Measurements from ENCODE around the gene C12orf42. TPM values are rescaled to one million over a fixed set of nuclear protein-coding genes. Genes with fewer than 3 reads are reported as not detected.

C12orf42 gene
- total and polyA plus RNA-seq, 2 of the 4 experiments (the other 2 are of a cell fraction) = not detected

DNA sequence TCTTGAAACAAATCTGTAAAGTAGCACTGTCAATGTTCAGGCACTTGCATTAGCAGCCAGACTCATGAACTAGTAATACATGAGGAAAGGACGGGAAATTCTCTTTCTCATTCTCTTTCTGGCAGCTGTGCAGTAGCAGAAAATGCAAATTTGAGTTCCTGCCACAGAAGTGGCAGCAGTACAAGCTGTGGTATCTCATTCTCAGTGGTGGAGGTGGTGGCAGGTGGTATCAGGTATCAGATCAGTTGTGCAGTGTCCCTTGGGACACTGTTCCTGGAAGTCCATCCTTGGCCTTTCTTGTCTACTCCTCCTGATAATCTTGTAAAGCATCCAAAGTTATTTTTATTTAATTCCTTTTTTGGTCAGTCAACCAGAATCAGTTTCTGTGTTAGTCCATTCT is 103.0 kb downstream of the C12orf42 start:
- no peak overlapping the region for H2BK120ac ChIP-seq (ENCODE audit: low read depth, low read length)
- H3K27me3 ChIP-seq (ENCODE audit: control insufficient read depth, insufficient read depth, low read length) = no peaks in the 10 kb centered on the region
- H2BK5ac ChIP-seq (ENCODE audit: low read depth, low read length, poor library complexity, severe bottlenecking) = no peak overlapping the region
- DNase-seq (no peak), ATAC-seq (ENCODE audit: low read depth) (no peak)
- no peak overlapping the region for H3K4ac ChIP-seq (ENCODE audit: low read depth, low read length)
- no peak for TF ChIP-seq FOS (IDR thresholded peaks at IDR 0.05; ENCODE audit: low read depth, low read length)
- no peak for TF ChIP-seq RCOR1 (IDR thresholded peaks at IDR 0.05; ENCODE audit: insufficient replicate concordance, low read length)
- TF ChIP-seq MAFK (IDR thresholded peaks at IDR 0.05; ENCODE audit: low read depth, low read length) = no peak
- no peak for TF ChIP-seq CEBPB (IDR thresholded peaks at IDR 0.05; ENCODE audit: low read depth, low read length)
- TF ChIP-seq, protein P1, sequence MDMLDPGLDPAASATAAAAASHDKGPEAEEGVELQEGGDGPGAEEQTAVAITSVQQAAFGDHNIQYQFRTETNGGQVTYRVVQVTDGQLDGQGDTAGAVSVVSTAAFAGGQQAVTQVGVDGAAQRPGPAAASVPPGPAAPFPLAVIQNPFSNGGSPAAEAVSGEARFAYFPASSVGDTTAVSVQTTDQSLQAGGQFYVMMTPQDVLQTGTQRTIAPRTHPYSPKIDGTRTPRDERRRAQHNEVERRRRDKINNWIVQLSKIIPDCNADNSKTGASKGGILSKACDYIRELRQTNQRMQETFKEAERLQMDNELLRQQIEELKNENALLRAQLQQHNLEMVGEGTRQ (IDR thresholded peaks at IDR 0.05; ENCODE audit: low read depth, low read length) = no peak
- TF ChIP-seq NFE2L2 (IDR thresholded peaks at IDR 0.05; ENCODE audit: low read depth, low read length) = no peak
- no peak for TF ChIP-seq MXI1 (IDR thresholded peaks at IDR 0.05; ENCODE audit: borderline replicate concordance, low read depth, low read length)
- TF ChIP-seq SMC3 (IDR thresholded peaks at IDR 0.05; ENCODE audit: low read depth, low read length) = no peak
- TF ChIP-seq, protein P2, sequence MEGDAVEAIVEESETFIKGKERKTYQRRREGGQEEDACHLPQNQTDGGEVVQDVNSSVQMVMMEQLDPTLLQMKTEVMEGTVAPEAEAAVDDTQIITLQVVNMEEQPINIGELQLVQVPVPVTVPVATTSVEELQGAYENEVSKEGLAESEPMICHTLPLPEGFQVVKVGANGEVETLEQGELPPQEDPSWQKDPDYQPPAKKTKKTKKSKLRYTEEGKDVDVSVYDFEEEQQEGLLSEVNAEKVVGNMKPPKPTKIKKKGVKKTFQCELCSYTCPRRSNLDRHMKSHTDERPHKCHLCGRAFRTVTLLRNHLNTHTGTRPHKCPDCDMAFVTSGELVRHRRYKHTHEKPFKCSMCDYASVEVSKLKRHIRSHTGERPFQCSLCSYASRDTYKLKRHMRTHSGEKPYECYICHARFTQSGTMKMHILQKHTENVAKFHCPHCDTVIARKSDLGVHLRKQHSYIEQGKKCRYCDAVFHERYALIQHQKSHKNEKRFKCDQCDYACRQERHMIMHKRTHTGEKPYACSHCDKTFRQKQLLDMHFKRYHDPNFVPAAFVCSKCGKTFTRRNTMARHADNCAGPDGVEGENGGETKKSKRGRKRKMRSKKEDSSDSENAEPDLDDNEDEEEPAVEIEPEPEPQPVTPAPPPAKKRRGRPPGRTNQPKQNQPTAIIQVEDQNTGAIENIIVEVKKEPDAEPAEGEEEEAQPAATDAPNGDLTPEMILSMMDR (conservative IDR thresholded peaks at IDR 0.05; ENCODE audit: low read depth, low read length) = no peak
- no peak for TF ChIP-seq RFX5 (IDR thresholded peaks at IDR 0.05; ENCODE audit: low read depth, low read length)
- no peak for TF ChIP-seq POLR2A (IDR thresholded peaks at IDR 0.05; ENCODE audit: low read depth, low read length)
- TF ChIP-seq, protein P3, sequence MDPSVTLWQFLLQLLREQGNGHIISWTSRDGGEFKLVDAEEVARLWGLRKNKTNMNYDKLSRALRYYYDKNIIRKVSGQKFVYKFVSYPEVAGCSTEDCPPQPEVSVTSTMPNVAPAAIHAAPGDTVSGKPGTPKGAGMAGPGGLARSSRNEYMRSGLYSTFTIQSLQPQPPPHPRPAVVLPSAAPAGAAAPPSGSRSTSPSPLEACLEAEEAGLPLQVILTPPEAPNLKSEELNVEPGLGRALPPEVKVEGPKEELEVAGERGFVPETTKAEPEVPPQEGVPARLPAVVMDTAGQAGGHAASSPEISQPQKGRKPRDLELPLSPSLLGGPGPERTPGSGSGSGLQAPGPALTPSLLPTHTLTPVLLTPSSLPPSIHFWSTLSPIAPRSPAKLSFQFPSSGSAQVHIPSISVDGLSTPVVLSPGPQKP (IDR thresholded peaks at IDR 0.05; ENCODE audit: borderline replicate concordance, low read depth, low read length) = no peak
- no peak for TF ChIP-seq RAD21 (IDR thresholded peaks at IDR 0.05; ENCODE audit: low read length)
- no peak for TF ChIP-seq CHD1 (IDR thresholded peaks at IDR 0.05; ENCODE audit: low read depth, low read length)
- no peak for TF ChIP-seq MAZ (IDR thresholded peaks at IDR 0.05; ENCODE audit: borderline replicate concordance, low read depth, low read length)
- TF ChIP-seq BHLHE40 (IDR thresholded peaks at IDR 0.05; ENCODE audit: low read depth, low read length) = no peak
- H2AK9ac ChIP-seq (replicated peaks; ENCODE audit: low read depth, low read length, poor library complexity) = no peak overlapping the region
- H3K14ac ChIP-seq (replicated peaks; ENCODE audit: low read depth, low read length) = no peak overlapping the region
- H3K27ac ChIP-seq (ENCODE audit: insufficient read depth, low read length) = no peak overlapping the region
- no peaks in the 10 kb centered on the region for H3K79me1 ChIP-seq (ENCODE audit: low read depth in 1 of 2, low read length in 2 of 2)
- peaks cover 14% of the 10 kb centered on the region for H3K9me3 ChIP-seq (ENCODE audit: control insufficient read depth, insufficient read depth, low read length)
- H4K20me1 ChIP-seq (ENCODE audit: insufficient read depth, low read length) = no peaks in the 10 kb centered on the region
- ChIA-PET CTCF (no interaction called here), POLR2A (ENCODE audit: unreplicated experiment) (no interaction called here)
- no peak overlapping the region for H2BK20ac ChIP-seq (ENCODE audit: low read depth, low read length)
- no peaks in the 10 kb centered on the region for H3K9me1 ChIP-seq (ENCODE audit: insufficient read depth, low read length)
- no TSS peak for BruUV-seq (replicated peaks)
- H3K18ac ChIP-seq (ENCODE audit: low read depth, low read length) = no peak overlapping the region
- H3K9ac ChIP-seq (ENCODE audit: low read depth, low read length) = no peak overlapping the region
- H4K5ac ChIP-seq (ENCODE audit: low read depth, low read length) = no peak overlapping the region
- H2AFZ ChIP-seq (replicated peaks; ENCODE audit: low read length, poor library complexity) = no peak overlapping the region
- H3K4me1 ChIP-seq (ENCODE audit: control insufficient read depth, insufficient read depth, low read length) = no peaks in the 10 kb centered on the region
- no peak overlapping the region for H4K91ac ChIP-seq (ENCODE audit: insufficient read depth, low read depth, low read length)
- no peak overlapping the region for H4K8ac ChIP-seq (ENCODE audit: low read depth in 2 of 2, low read length in 2 of 2)
- H3K23ac ChIP-seq (ENCODE audit: low read depth, low read length) = no peak overlapping the region
- intact Hi-C loops (cut with micrococcal nuclease) = no loop called here
- H3K4me3 ChIP-seq (ENCODE audit: insufficient read depth, low read depth, low read length) = no peak overlapping the region
- no peak overlapping the region for H3K4me2 ChIP-seq (ENCODE audit: low read depth, low read length)
- no peak overlapping the region for H2BK15ac ChIP-seq (ENCODE audit: low read depth, low read length)
- H3K56ac ChIP-seq (ENCODE audit: extremely low read depth, insufficient read depth, low read length) = no peak overlapping the region
- H3K36me3 ChIP-seq (ENCODE audit: control insufficient read depth, insufficient read depth, low read length) = no peaks in the 10 kb centered on the region
- H2AK5ac ChIP-seq (ENCODE audit: low read depth, low read length) = no peak overlapping the region
- dilution Hi-C loops (cut with HindIII; ENCODE audit: low sequenced_read_pairs, unreplicated experiment) = no loop called here
- no CpG with 5 or more reads among the region's 1 CpG for WGBS, 2 experiments (ENCODE audit: extremely low coverage in 2 of 2, insufficient read length in 1 of 2)
- in situ Hi-C loops (cut with MboI; ENCODE audit: low sequenced_read_pairs) = no loop called here

Data from IMR-90 (cell line).